GM19395 (cell line): ENCODE measurements around the gene CDC42EP5.

ENCODE experiments used
- ATAC-seq: cut with Tn5 transposase; IDR thresholded peaks from one replicate; pipeline ENCODE4 v1.9.1; 2021; ENCODE audit warnings: mild to moderate bottlenecking, moderate library complexity; ENCODE audit not compliant: unreplicated experiment

The CDC42EP5 gene

GRCh38 chr19:54428323-54429175 lies 44.5 kb downstream of the CDC42EP5 start:
- no peak for ATAC-seq

- no peak for ATAC-seq
Observed at GRCh38 chr19:54427586-54427985, 45.5 kb downstream of the CDC42EP5 start.

- no peak for ATAC-seq
Observed at GRCh38 chr19:54426291-54426931, 46.7 kb downstream of the CDC42EP5 start.

GRCh38 chr19:54425382-54425723 lies 47.7 kb downstream of the CDC42EP5 start:
- no peak for ATAC-seq

- no peak for ATAC-seq
Observed at GRCh38 chr19:54424660-54425381, 48.3 kb downstream of the CDC42EP5 start.

GRCh38 chr19:54424201-54424600 lies 48.9 kb downstream of the CDC42EP5 start:
- no peak for ATAC-seq

GRCh38 chr19:54422136-54422535 lies 51.0 kb downstream of the CDC42EP5 start:
- no peak for ATAC-seq

- no peak for ATAC-seq
Observed at GRCh38 chr19:54421521-54421920, 51.6 kb downstream of the CDC42EP5 start.

GRCh38 chr19:54421169-54421516 lies 52.0 kb downstream of the CDC42EP5 start:
- ATAC-seq: no peak

GRCh38 chr19:54420383-54421168 lies 52.5 kb downstream of the CDC42EP5 start:
- no peak for ATAC-seq

GRCh38 chr19:54420068-54420382 lies 53.1 kb downstream of the CDC42EP5 start:
- ATAC-seq: no peak

- ATAC-seq: no peak
Observed at GRCh38 chr19:54418930-54419800, 53.9 kb downstream of the CDC42EP5 start.

- ATAC-seq: no peak
Observed at GRCh38 chr19:54418030-54418929, 54.8 kb downstream of the CDC42EP5 start.

- ATAC-seq: no peak
Observed at GRCh38 chr19:54416695-54417491, 56.2 kb downstream of the CDC42EP5 start.

- ATAC-seq: no peak
Observed at GRCh38 chr19:54415901-54416673, 57.0 kb downstream of the CDC42EP5 start.

- ATAC-seq: no peak
Observed at GRCh38 chr19:54415208-54415900, 57.7 kb downstream of the CDC42EP5 start, which contains the start of gene TTYH1. TSS of gene TTYH1 (plus strand) at chr19:54415464. CDS start at chr19:54415553, 89 bp downstream.
